GM12878 (cell line): Measurements from ENCODE around the gene RFFL. TPM values are rescaled to one million over a fixed set of nuclear protein-coding genes. Genes with fewer than 3 reads are reported as not detected.

Experiments used
- EED ChIP-seq: sonication (generic); IDR thresholded peaks from 2 replicates; pipeline ENCODE4 v1.6.1; 2016; ENCODE audit warnings: antibody characterized with exemption, low read depth
- FOXK2 ChIP-seq: fragments of 450-650 bp; IDR thresholded peaks from 2 replicates; pipeline ENCODE4 v1.6.1; 2017; ENCODE audit warnings: mild to moderate bottlenecking, moderate library complexity
- FOXM1 ChIP-seq: IDR thresholded peaks from 2 replicates; pipeline ENCODE4 v1.6.1; 2012; ENCODE audit warnings: low read depth, mild to moderate bottlenecking, inconsistent platforms, low read length, moderate library complexity
- GABPA ChIP-seq: IDR thresholded peaks from 2 replicates; pipeline ENCODE4 v1.6.1; 2014; ENCODE audit warnings: antibody characterized with exemption, low read depth, mild to moderate bottlenecking, inconsistent platforms
- IKZF1 ChIP-seq: fragments of 450-650 bp; conservative IDR thresholded peaks from 2 replicates; pipeline ENCODE4 v1.6.1; 2017; ENCODE audit warnings: antibody characterized with exemption, mild to moderate bottlenecking
- JUNB ChIP-seq: IDR thresholded peaks from 2 replicates; pipeline ENCODE4 v1.6.1; 2016; ENCODE audit warnings: antibody characterized with exemption, mild to moderate bottlenecking
- JUND ChIP-seq: IDR thresholded peaks from 2 replicates; pipeline ENCODE4 v1.6.1; 2012; ENCODE audit warnings: low read depth, mild to moderate bottlenecking, low read length, improper control_type of control experiment, moderate library complexity
- MAX ChIP-seq: IDR thresholded peaks from 2 replicates; pipeline ENCODE4 v1.6.1; 2012; ENCODE audit warnings: low read depth, low read length, improper control_type of control experiment
- MLLT1 ChIP-seq: fragments of 450-650 bp; IDR thresholded peaks from 2 replicates; pipeline ENCODE4 v1.6.1; 2016; ENCODE audit warnings: mild to moderate bottlenecking
- MYB ChIP-seq: fragments of 150-350 bp; IDR thresholded peaks from 2 replicates; pipeline ENCODE4 v1.6.1; 2014; ENCODE audit warnings: mild to moderate bottlenecking, low read depth, low read length, borderline replicate concordance
- NFXL1 ChIP-seq: fragments of 450-650 bp; IDR thresholded peaks from 2 replicates; pipeline ENCODE4 v1.6.1; 2017; ENCODE audit warnings: antibody characterized with exemption, mild to moderate bottlenecking, borderline replicate concordance
- NFYA ChIP-seq: IDR thresholded peaks from 2 replicates; pipeline ENCODE4 v1.6.1; 2011; ENCODE audit warnings: low read depth, mild to moderate bottlenecking, low read length, improper control_type of control experiment, borderline replicate concordance
- NR2F1 ChIP-seq: fragments of 450-650 bp; conservative IDR thresholded peaks from 2 replicates; pipeline ENCODE4 v1.6.1; 2017; ENCODE audit warnings: mild to moderate bottlenecking
- PML ChIP-seq: IDR thresholded peaks from 2 replicates; pipeline ENCODE4 v1.6.1; 2012; ENCODE audit warnings: low read length, inconsistent platforms
- POLR2A ChIP-seq: IDR thresholded peaks from 2 replicates; pipeline ENCODE4 v1.6.1; 2011; ENCODE audit warnings: low read depth, mild to moderate bottlenecking, low read length
- RAD21 ChIP-seq: IDR thresholded peaks from 2 replicates; pipeline ENCODE4 v1.6.1; 2011; ENCODE audit warnings: mild to moderate bottlenecking, low read depth, low read length, moderate library complexity; ENCODE audit not compliant: insufficient read depth
- SMARCA5 ChIP-seq: fragments of 450-650 bp; IDR thresholded peaks from 2 replicates; pipeline ENCODE4 v1.6.1; 2017; ENCODE audit warnings: mild to moderate bottlenecking
- SP1 ChIP-seq: IDR thresholded peaks from one replicate; pipeline ENCODE4 v1.6.1; 2011; ENCODE audit warnings: low read depth, low read length
- YY1 ChIP-seq: IDR thresholded peaks from 2 replicates; pipeline ENCODE4 v1.6.1; 2011; ENCODE audit warnings: low read depth, mild to moderate bottlenecking, low read length
- ZNF274 ChIP-seq: IDR thresholded peaks from one replicate; pipeline ENCODE4 v1.8.0; 2011; ENCODE audit not compliant: insufficient read length, insufficient read depth
- polyA plus RNA-seq, 11 experiments: library from polyadenylated mRNA; depleted of rRNA in 4 of 11; unstranded in 6 of 11; stranded (reverse) in 5 of 11; fragments of >200 nt; fragmentation: Nextera tagmentation in 4 of 11; fragmentation: Illumina TruSeq in 1 of 11; extraction: Ambion mirVana in 4 of 11; extraction: Trizol in 1 of 11; gene quantifications; 1 replicate in 1 of 11; 2 replicates in 10 of 11; pipeline versions ENCODE4 v1.2.1 to v1.2.3, GENCODE V29; 2011 to 2016; ENCODE audit warnings: inconsistent platforms in 2 of 11, missing spikeins in 2 of 11, low read depth in 1 of 11
- total RNA-seq, 4 experiments: library from RNA; depleted of rRNA in 3 of 4; stranded (reverse); fragments of >200 nt in 3 of 4; fragmentation: Illumina TruSeq in 1 of 4; extraction: Trizol in 1 of 4; gene quantifications; 2 replicates each; pipeline versions ENCODE4 v1.2.1 to v1.2.3, GENCODE V29; 2013 to 2021
- TF ChIP-seq, protein P1 (sequence below): IDR thresholded peaks from 2 replicates; pipeline ENCODE4 v1.6.1; 2011; ENCODE audit warnings: borderline replicate concordance, low read depth, mild to moderate bottlenecking, moderate library complexity, mixed read lengths, low read length; ENCODE audit not compliant: insufficient read depth; ENCODE audit errors: extremely low read length
- TF ChIP-seq, protein P2 (sequence below): fragments of 450-650 bp; formaldehyde crosslinking; IDR thresholded peaks from 2 replicates; pipeline ENCODE4 v1.5.0; 2022; ENCODE audit warnings: mild to moderate bottlenecking, missing genetic modification characterization
- TF ChIP-seq, protein P3 (sequence below): fragments of 450-650 bp; IDR thresholded peaks from 2 replicates; pipeline ENCODE4 v1.6.1; 2017; ENCODE audit warnings: mild to moderate bottlenecking, moderate library complexity

The RFFL gene
- total and polyA plus RNA-seq, 10 of the 15 experiments (the other 5 are each of a cell fraction or from before 2014, with no cell fraction given): 4.7 to 56.1 (median 26.9) TPM

DNA sequence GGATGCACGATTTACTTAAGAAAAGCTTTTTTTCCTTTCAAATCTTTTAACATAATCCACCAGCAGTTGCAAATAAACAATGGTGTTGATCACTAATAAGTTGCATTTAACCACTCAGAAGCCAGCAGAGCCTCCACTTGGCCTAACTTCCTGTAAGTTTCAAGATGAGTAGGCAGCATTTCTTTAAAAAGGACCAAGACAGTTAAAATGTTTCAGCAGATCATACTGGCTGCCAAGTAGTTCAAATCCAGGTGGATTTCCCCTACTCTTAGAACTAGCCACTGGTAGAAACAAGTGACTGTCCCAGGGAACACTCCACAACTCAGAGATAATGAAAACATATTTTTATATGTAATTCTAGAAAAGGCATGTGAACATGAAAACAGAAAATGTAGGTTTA is 17.0 kb upstream of the RFFL start (continued):
- TF ChIP-seq MLLT1 (0 out of 2 replicates have a peak, but pooled peaks have one; percentile 62), MAX (no peak), NFYA (no peak), SP1 (no peak), EED (peak; percentile 35; the same call in 1 of the 2 replicates), JUND (peak; percentile 73; the same call in 1 of the 2 replicates), PML (no peak; the same call in 1 of the 2 replicates), FOXM1 (peak; percentile 65; the same call in 1 of the 2 replicates), NR2F1 (no peak), MYB (no peak), RAD21 (no peak), SMARCA5 (no peak), IKZF1 (peak; percentile 77), GABPA (no peak), NFXL1 (no peak), YY1 (no peak), POLR2A (0 out of 2 replicates have a peak, but pooled peaks have one; percentile 23), FOXK2 (no peak), JUNB (peak; percentile 86), ZNF274 (no peak)
- TF ChIP-seq, protein P1, sequence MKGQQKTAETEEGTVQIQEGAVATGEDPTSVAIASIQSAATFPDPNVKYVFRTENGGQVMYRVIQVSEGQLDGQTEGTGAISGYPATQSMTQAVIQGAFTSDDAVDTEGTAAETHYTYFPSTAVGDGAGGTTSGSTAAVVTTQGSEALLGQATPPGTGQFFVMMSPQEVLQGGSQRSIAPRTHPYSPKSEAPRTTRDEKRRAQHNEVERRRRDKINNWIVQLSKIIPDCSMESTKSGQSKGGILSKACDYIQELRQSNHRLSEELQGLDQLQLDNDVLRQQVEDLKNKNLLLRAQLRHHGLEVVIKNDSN: no peak
- TF ChIP-seq, protein P2, sequence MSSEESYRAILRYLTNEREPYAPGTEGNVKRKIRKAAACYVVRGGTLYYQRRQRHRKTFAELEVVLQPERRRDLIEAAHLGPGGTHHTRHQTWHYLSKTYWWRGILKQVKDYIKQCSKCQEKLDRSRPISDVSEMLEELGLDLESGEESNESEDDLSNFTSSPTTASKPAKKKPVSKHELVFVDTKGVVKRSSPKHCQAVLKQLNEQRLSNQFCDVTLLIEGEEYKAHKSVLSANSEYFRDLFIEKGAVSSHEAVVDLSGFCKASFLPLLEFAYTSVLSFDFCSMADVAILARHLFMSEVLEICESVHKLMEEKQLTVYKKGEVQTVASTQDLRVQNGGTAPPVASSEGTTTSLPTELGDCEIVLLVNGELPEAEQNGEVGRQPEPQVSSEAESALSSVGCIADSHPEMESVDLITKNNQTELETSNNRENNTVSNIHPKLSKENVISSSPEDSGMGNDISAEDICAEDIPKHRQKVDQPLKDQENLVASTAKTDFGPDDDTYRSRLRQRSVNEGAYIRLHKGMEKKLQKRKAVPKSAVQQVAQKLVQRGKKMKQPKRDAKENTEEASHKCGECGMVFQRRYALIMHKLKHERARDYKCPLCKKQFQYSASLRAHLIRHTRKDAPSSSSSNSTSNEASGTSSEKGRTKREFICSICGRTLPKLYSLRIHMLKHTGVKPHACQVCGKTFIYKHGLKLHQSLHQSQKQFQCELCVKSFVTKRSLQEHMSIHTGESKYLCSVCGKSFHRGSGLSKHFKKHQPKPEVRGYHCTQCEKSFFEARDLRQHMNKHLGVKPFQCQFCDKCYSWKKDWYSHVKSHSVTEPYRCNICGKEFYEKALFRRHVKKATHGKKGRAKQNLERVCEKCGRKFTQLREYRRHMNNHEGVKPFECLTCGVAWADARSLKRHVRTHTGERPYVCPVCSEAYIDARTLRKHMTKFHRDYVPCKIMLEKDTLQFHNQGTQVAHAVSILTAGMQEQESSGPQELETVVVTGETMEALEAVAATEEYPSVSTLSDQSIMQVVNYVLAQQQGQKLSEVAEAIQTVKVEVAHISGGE (CRISPR knock-in tag): no peak
- TF ChIP-seq, protein P3, sequence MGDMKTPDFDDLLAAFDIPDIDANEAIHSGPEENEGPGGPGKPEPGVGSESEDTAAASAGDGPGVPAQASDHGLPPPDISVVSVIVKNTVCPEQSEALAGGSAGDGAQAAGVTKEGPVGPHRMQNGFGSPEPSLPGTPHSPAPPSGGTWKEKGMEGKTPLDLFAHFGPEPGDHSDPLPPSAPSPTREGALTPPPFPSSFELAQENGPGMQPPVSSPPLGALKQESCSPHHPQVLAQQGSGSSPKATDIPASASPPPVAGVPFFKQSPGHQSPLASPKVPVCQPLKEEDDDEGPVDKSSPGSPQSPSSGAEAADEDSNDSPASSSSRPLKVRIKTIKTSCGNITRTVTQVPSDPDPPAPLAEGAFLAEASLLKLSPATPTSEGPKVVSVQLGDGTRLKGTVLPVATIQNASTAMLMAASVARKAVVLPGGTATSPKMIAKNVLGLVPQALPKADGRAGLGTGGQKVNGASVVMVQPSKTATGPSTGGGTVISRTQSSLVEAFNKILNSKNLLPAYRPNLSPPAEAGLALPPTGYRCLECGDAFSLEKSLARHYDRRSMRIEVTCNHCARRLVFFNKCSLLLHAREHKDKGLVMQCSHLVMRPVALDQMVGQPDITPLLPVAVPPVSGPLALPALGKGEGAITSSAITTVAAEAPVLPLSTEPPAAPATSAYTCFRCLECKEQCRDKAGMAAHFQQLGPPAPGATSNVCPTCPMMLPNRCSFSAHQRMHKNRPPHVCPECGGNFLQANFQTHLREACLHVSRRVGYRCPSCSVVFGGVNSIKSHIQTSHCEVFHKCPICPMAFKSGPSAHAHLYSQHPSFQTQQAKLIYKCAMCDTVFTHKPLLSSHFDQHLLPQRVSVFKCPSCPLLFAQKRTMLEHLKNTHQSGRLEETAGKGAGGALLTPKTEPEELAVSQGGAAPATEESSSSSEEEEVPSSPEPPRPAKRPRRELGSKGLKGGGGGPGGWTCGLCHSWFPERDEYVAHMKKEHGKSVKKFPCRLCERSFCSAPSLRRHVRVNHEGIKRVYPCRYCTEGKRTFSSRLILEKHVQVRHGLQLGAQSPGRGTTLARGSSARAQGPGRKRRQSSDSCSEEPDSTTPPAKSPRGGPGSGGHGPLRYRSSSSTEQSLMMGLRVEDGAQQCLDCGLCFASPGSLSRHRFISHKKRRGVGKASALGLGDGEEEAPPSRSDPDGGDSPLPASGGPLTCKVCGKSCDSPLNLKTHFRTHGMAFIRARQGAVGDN: peak; percentile 72
